Measurements from ENCODE around the gene ARHGAP23.
"Not testable (repeated sequence)": the region's sequence is repeated elsewhere in the genome, so short reads cannot be mapped to it uniquely, and the experiment has no call there.

The ARHGAP23 gene

DNA sequence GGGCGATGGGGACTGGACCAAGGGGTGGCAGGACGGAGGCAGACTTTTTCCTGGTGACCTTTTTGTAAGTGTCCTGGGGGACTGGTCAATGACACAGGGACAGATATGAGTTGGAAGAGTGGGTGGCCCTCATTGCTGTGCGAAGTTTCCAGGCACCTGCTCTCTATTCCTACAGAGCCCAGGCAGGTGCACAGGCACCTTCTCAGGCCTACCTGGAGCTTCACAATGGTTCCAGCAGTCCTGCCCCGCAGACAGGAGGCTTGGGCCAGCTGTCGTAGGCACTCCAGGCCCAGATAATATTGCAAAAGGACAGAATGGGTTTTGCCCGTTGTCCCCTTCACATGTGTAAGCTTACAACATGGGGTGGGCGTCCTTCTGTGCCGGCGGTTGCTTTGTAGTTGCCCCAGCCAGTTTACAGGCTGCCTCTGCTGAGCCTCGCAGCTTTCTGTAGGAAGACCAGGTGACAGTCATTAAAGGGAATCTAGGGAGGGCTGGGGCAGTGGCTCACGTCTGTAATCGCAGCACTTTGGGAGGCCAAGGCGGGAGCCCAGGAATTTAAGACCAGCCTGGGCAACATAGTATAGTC, 84.3 kb downstream of the ARHGAP23 start:
- DNase-seq (ENCODE audit: low read depth): no peak

DNA sequence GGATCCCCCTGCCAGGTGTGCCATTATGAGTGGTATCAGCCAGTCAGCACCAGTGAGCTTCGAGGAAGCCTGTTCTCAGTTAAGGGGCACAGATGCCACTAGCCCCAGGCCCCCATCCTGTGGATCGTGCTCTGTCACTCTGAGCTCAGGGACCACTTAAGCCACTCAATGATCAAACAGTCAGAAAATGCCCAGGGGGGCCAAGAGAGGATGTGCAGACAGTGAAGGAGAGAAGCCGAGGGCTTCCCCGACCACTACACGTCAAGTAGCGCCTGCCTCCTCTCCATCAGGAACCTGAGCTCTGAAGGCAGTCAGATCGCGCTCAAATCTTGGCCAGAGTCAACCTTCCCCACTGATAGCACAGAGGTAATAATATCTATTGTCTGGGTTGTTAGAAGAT, 98.3 kb downstream of the ARHGAP23 start:
- DNase-seq (ENCODE audit: low read depth): not testable (repeated sequence)

DNA sequence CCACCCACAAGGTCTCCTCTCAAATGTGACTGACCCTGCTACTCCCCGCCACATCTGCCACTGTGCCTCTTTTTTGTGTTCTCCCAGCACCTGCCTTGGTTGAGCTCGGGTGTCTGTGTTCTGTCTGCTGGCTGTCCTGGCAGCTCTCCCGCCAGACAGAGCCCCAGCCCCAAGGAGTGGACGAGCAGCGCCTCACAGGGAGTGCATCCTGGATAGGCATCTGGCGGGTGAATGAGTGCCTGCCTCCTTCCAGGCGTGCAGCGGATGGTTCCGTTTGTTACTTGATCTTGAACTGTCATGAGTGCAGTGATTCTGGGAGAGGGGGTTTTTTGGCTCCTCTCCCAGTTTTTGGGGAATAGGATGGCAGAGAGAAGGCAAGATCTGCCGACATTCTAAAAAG, 99.9 kb downstream of the ARHGAP23 start:
- not testable (repeated sequence) for DNase-seq (ENCODE audit: low read depth)

DNA sequence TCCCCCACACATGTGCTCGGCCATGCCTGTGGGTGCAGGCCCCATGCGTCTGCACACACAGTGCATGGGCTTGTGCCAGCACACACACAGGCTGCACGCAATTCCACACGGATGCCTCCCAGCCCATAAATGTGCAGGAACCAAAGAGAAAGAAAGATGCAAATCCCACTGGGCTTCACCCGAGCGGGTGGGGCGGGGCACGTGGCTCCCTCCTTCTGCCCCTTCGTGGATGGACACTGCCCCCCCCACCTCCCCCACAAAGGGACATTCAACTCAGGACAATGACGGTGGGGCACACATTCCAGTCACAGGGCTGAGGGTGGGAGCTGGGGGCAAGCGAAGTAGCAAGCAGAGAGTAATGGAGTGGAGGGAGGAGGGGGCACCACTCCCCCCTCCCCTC, 102.6 kb downstream of the ARHGAP23 start:
- not testable (repeated sequence) for DNase-seq (ENCODE audit: low read depth)

DNA sequence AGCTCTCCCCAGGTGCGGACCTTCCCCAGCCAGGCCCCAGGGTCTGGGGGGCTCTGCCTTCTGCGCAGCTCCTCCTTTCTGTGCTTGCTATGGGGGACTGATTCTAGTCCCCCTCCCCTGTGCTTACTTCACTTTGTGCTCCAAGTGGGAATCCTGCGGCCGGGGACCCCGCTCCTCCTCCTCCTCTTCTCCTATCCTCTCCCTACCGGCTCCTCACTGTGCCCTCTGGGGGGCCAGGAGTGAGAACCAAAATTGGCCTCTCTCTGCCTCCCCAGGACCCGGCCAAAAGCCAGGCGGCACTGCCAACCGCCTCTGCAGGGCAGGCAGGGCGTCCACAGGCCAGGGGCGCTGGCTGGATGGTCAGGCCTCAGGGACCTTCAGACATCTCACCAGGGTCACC, 103.5 kb downstream of the ARHGAP23 start:
- not testable (repeated sequence) for DNase-seq (ENCODE audit: low read depth)

DNA sequence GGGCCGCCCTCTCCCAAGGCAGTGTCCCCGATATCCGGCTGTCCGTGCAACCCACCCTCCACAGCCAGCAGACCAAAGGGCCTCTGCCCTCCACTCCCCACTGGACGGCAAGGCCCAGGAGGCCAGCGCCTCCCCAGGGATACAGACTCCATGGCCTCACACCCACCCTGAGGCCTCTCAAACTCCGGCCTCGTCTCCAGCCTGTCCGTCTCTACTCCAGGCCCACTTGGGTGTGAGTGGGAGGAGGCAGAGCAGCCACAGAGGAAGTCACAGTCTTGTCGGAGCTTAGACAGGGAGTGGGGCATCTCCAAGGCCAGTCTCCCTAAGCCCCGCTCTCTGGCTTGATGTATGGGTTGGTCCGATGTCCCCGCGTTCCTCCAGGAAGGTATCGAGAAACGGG, 104.2 kb downstream of the ARHGAP23 start:
- DNase-seq (ENCODE audit: low read depth): no peak

DNA sequence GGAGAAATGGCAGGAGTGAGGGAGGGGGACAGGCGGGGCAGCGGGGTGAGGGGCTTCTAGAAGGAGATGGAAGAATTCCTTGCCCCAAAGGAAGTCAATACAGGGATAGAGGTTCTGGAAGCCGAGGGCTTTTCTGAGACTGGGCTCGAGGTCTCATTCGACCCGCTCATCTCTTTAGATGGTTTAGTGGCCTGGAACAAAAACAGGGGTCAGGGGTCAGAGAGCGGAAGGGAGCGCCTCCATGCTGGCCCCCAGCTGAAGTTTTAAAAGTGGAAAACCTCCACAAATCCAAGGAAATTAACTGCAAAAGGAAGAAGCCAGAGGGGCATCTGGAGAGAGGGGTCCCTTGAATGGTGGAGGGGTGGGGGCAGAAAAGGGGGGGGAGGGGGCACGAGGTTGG, 105.0 kb downstream of the ARHGAP23 start:
- no peak for DNase-seq (ENCODE audit: low read depth)

DNA sequence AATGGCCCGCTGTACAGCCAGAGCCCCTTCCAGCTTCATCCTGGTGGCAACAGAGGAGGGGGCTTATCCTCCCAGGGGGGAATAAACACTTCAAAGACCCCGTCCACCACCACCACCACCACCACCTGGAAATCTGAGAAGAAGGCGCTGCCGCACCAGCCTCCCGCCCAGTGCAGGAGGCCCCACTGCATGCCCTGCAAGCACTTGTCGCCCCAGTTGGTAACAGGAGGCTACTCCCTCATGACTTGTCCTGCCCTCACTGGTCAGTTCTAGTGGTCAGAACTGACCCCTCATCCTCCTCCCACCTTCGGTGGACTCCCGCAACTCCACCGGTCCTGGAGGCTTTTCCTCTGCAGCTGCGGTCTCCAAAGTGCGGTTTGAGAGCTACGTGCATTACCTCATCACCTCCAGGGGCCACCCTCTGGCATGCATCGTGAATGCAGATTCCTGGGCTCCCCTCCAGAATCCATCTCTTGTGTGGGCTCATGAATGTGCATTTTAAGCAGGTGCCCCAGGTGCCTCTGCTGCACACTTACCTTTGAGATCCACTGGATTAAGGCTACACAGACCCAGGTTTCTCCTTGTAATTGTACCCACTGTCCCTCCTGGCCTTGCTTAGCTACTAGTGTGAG, 105.7 kb downstream of the ARHGAP23 start:
- no peak for DNase-seq (ENCODE audit: low read depth)

DNA sequence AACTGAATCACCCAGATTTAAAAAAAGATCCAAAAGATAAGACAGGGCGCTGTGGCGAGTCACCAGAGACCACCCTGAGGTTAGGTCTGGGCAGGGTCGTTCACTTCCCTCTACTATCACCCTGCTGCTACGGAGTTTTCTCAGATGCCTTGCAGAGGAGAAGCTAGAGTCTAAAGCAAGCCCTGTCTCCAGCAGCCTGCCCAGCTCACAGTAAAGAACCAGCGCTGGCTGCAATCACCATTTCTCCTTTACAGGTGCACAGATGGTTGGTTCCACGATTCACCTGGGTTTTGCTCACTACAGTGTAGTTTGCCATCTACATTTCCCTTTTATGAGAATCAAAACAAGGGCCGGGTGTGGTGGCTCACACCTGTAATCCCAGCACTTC, 106.2 kb downstream of the ARHGAP23 start:
- no peak for DNase-seq (ENCODE audit: low read depth)

DNA sequence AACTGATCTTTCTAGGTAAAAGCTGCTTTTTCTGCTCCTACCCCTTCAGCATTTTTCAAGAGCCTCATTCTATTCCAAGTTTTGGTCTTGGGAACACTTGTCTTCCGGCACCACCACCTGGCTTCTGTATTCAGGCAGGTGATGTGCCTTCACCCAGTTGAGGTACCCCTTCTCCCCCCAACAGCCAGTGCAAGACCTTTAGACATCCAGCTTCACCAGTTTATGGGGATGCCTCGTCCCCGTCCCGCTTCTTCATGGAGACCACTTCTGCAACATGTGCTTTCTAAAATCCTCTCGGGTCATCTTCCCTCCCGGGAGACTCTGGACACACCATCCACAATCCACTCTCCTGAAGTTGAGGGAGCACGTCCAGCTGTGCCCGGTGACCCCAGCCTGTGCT, 107.6 kb downstream of the ARHGAP23 start:
- no peak for DNase-seq (ENCODE audit: low read depth)

DNA sequence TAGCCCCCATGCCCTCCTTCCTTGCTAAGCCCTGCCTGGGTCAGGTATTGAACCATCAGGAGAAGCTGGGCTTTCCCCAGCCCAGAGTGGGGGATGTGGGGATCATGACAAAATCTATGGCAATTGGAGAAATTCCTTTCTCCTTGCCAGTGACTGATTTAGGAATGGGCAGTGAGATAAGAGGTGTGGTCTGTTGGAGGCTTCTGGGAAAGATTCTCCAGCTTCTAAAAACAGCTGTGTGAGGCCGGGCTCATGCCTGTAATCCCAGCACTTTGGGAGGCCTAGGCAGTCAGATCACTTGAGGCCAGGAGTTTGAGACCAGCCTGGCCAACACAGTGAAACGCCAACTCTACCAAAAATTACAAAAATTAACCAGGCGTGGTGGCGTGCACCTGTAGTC, 108.4 kb downstream of the ARHGAP23 start:
- no peak for DNase-seq (ENCODE audit: low read depth)

DNA sequence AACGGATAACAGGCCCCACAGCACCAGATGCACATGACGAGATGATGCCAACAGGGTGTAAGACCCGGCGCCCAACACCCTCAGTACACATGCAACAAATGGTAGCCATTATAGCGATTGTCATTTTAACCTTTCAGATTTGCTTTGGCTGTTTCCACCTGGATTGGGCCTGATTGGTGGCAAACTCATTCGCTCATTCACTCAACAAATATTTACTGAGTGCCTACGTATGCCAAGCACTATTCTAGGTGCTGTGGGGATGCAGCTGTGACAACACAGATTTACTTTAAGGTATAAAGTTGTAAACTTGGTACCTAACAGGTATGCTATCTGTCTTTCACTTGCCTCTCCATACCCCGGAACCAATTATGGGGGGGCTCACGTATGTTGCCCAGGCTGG, 110.6 kb downstream of the ARHGAP23 start:
- DNase-seq (ENCODE audit: low read depth): no peak

DNA sequence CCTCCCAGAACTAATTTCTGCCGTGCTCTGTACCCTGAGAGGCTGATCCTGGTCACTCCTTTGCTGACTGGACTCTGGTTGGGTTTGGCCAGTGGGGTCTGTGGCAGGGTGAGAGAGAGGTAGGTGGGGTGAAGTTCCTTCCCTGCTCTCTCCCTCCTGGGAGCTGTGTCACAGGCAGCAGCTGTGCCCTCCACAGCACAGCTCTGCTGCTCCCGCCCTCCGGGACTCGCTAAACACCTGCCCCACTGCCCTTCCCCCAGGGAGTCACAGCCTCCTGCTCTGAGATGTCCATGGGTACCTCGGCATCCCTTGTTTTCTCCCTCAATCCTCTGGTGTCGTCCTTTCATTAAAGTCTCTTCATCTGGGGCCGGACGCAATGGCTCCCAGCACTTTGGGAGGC, 111.1 kb downstream of the ARHGAP23 start:
- DNase-seq (ENCODE audit: low read depth): no peak

DNA sequence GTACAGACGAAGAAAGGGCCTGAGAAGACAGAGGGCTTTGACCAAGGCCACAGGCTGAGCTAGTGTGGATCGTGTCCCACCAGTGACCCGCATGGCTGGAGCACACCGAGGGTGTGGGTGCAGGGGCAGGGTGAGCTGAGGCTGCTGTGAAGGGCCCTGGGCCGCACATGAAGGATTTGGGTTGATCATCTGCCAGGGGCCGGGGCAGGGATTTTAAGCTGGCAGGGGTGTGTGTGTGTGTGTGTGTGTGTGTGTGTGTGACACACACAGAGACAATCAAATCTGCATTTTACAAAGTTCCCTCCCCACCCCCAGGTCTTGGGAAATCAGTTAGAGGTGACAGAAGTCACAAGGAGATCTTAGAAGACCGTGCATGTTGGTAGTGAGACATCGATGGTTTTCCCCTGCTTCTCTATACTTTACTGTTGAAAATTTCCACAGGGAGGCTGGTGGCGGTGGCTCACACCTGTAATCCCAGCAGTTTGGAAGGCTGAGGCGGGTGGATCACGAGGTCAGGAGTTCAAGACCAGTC, 112.3 kb downstream of the ARHGAP23 start:
- DNase-seq (ENCODE audit: low read depth): no peak

DNA sequence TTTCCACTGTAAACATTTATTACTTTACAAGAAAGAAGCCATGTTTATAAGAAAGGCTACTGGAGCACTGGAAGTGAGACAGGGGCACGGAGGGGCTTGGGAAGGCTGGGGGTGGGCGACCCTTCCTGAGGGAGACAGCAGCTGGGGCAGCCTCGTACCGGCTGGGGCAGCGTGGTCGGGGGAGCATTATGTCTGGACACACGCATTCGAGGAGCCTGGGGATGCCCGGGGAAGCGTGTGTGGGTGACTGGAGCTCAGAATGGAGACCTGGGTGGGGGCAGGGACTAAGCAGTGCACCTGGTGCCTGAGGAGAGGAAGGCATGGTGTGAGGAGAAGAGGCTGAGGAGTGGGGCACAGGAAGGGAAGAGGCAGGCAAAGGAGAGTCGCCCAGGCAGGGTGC, 113.0 kb downstream of the ARHGAP23 start:
- no peak for DNase-seq (ENCODE audit: low read depth)

DNA sequence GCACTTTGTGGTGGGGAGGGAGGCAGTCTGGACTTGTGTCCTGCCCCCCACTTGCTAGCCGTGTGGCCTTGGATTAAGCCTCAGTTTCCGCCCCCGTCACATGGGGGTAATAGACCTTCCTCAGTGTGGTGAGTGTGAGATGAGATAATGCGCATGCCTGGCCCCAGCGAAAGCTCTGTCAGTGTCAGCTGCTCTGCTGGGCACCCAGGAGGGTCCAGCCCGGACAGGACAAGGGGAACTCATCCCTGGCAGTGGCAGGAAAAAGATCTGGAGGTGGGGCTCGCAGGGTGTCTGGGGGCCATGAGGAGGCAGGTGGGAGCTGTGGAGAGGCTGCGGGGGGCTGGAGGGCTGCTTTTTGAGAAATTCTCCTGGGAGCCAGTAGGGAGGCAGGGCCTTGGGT, 114.0 kb downstream of the ARHGAP23 start:
- no peak for DNase-seq (ENCODE audit: low read depth)

DNA sequence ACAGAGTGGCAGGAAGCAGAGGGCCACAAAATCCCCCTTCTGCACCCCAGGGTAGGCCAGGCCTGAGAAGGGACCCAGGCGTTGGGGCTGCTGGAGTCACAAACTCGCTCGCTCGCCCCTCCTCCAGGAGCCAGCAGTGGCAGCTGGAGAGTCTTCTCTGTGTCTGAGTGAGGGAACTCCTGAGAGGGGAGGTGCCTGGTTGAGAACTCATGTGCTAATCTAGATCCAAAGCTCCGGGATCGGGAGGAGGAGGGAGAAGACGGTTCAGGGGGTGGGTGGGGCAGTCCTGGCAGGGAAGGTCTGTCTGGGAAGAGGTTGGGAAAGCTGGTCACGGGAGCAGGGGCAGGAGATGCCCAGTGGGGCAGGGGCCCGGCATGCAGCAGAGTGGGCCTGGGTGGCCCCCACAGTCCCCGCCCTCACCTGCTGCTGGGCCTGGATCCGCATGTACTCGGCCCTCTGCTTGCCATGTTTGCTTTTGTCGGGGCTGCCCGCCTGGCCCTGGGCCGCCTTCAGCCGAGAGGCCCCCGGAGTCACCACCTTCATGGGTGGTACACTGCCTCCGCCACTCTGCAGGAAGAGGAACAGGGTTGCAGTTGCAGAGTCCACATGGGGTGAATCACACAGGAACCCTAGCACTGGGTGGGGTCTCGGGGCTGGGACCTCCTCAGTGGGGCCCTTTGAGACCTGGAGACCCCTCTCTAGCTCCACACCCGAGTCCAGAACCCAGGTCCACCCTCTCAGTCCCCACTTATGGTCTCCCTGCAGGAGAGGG, 115.3 kb downstream of the ARHGAP23 start:
- DNase-seq (ENCODE audit: low read depth): no peak

DNA sequence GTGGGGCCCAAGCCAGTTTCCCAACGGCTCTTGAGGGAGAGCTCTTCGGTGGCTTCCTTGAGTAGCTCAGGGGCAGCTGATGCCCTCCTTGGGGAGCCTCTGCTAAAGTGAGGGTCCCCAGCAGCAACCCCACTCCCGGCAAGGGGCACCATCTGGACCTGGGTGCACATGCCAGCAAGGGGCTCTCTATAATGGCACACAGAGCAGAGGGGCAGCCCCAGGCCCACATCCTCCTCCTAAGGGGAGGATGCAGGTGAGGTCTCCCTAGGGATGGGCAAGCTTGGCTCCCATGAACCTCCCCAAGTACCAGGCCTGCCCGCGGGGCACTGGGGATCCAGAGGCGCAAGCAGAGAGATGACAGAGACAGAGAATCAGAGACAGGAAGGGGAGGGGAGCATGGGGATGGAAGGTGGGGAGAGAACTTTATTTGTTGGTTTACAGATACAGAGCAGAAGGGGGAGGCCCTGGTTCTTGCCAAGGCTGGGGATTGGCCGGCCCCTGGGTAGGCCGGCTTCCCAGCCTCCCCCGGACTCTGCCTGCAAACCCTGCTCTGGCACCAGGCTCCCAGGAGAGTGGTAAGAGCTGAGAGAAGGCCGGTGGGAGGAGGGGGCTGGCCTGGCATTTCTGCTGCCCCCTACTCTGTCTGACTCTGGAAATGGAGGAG, 116.0 kb downstream of the ARHGAP23 start:
- DNase-seq (ENCODE audit: low read depth): no peak

DNA sequence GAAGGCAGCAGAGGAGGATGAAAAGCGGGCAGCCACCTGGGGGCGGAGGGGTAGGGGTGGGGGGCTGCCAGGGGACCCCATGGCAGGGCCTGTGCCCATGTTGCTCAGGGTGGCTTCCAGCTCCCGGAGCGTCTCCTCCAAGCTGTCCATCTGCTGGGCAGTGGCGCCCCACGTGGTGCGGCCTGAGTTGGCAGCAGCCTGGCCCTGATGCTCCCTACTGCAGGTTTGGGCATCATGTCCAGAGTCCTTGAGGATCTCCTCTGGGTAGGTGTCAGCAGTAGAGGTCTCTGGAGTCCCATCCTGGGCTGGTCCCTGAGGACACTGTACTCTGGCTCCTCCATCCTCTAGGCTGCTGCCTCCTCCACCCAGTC, 116.6 kb downstream of the ARHGAP23 start:
- DNase-seq (ENCODE audit: low read depth): no peak

DNA sequence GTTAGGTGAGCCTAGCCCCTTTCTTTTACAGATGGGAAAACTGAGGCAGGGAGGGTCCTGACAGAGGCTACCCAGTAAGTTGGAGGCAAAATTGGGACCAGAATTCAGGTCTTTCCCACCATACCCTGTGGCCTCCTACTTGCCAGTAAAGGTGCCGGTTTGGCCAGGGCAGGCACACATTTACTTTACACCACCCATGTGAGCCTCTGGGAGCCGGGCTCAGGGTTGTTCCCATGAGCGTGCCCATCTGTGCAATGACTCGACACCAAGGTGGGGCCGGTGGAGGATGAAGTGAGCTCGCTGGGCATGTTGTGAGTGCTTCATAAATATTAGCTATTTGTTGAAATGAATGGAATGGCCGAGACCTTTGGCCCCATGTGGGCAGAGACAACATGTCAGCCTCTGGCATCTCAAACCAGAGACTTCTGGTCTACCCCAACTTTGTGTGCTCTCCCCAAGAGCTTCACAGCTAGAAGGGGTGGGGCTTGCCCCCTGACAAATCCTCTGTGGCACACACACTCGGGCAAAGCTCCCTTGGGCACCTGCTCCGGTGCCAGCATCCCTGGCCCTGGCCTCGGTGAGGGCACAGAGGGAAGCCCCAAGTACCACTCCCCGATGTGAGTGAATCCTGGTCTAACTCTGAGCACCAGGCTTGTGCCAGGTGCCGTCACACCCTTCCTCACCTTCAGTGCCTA, 117.4 kb downstream of the ARHGAP23 start:
- no peak for DNase-seq (ENCODE audit: low read depth)

DNA sequence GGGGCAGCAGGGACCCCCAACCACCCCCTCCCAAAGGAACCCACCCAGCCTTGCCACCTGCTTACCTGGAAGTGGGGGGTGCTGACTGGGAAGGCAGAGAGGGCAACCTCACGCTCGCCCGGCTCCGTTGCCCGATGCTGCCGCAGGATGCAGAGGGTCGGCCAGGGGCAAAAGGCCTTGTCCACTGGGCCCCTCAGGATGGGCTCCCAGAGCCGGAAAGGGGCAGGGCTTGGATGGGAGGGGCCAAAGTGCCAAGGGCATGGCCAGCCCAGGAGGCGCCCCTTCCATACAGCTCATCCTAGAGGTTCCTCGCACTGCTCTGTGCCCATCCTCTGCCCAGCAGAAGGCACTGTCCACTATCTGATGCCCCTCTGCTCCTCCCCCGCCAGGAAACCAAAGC, 118.1 kb downstream of the ARHGAP23 start:
- DNase-seq (ENCODE audit: low read depth): no peak

DNA sequence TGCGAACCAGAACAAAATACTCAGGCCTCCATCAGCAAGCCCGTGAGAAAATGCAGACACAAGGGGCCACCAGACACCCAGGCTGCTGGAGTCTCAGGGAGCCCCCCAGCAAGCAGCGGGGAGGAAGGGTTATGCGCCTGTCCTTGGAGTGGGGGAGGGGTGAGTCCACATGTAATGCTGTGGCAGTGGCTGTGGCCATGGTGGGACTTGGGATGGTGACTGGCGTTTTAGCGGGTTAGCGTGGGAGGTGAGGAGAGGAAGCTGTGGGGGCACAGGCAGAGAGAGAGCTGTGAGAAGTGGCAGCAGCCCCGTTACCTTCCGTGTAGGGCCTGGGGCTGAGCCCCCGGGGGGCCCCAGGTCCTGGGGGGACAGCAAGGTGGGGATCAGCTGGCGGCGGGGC, 119.2 kb downstream of the ARHGAP23 start:
- DNase-seq (ENCODE audit: low read depth): no peak
